GM18520 (cell line): ENCODE measurements around the gene FN1.
"Not testable (repeated sequence)": the region's sequence is repeated elsewhere in the genome, so short reads cannot be mapped to it uniquely, and the experiment has no call there.

Experiments
- ATAC-seq: cut with Tn5 transposase; IDR thresholded peaks from one replicate; pipeline ENCODE4 v1.9.1; 2021; ENCODE audit not compliant: unreplicated experiment

Gene FN1

DNA sequence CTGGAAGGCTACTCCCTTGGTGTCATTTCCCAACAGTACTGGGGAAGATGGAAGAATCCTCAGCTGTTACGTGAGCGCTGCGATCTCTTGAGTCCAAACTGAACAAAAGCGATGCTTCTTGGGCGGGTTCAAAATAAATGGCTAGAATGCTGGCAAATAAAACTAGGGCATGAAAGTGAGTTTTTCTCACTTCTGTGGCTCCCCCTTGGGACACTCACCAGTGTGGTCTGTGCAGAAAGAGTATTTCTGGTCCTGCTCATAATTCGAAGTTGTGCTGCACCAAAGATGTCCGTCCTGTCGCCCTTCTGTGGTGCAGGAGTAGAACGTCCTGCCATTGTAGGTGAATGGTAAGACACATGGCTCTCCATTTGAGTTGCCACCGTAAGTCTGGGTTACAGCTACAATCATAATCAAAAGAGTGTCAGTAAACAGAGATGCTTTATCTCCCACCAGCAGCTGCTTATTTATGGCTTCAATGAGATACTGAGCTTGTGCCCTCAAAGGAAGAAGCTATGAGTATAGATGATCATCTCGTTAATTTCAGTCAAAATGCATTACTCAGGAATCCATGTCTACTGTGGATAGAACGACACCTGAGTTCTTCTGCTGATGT, 11.8 kb downstream of the FN1 start:
- no peak for ATAC-seq

DNA sequence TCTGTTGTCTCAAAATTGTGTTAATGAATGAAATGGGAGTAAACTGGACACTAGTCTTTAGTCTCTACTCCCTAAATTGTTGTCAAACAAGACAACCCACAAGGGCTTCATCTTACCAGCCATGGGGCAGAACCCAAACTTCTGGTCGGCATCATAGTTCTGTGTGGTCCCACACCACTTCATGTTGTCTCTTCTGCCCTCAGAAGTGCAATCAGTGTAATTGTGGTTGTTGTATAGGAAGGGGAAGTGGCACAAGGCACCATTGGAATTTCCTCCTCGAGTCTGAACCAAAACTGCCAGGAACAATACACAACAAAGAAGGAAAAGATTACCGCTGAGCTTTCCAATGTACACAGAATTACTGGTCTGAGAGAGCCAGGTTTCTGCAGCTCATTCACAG, 12.6 kb downstream of the FN1 start:
- ATAC-seq, result no peak

DNA sequence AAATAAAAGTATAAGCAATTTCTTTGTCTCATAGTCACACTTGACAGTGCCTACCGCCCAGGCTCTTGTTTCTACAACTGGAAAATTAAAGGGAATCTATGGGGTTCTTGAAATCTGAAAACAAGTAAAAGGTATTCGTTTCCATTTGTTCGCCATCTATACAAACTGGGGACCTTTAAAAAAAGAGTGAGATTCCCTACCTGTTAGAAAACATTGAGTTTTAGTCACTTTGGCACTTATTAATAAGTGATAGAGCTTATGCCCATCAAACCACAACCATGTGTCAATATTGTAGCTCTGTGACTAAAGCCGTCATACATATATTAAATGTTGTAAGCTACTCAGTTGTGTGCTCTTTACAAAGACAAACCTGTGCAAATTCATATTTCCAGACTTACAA, 13.2 kb downstream of the FN1 start:
- ATAC-seq, result no peak

DNA sequence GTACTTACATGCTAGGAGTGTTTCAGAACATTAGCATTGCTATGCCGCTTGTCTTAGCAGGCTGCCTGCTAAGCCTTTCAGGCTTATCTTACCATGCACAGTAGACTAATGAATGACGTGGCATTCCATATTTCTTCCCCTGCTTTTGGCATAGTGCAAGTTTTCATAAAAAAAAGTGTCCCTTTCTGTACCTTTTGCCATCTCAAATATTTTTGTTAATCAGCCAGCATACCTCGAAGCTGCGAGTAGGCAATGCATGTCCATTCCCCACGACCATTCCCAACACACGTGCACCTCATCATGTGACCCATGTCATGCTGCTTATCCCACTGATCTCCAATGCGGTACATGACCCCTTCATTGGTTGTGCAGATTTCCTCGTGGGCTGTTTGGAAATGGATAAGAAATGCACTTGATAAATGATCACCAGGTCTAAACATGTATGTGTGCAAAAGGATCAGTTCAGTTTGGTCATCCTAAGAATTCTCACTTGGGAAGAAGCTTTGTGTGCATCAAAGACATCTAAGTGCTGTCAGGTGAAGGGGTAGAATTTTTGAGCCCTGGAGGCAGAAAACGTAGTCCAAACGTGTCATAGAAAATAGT, 13.9 kb downstream of the FN1 start:
- no peak for ATAC-seq

DNA sequence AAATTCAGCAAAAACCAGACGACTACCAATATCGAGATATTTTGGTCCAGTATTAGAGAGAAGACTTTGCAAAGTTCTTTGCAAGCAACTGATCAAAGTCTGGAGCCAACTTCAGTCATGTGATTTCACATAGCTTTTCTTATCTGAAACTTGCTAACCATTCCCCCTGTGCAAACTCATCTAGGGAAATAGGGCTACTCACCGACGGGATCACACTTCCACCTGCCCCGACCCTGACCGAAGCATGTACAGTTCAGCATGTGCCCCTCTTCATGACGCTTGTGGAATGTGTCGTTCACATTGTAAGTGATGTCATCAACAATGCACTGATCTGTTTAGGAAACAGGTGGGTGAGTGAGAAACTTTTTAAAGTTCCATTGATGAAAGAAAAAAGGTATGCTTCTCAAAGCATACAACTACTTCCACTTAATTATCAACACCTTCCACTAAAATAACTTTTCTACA, 15.4 kb downstream of the FN1 start:
- no peak for ATAC-seq

DNA sequence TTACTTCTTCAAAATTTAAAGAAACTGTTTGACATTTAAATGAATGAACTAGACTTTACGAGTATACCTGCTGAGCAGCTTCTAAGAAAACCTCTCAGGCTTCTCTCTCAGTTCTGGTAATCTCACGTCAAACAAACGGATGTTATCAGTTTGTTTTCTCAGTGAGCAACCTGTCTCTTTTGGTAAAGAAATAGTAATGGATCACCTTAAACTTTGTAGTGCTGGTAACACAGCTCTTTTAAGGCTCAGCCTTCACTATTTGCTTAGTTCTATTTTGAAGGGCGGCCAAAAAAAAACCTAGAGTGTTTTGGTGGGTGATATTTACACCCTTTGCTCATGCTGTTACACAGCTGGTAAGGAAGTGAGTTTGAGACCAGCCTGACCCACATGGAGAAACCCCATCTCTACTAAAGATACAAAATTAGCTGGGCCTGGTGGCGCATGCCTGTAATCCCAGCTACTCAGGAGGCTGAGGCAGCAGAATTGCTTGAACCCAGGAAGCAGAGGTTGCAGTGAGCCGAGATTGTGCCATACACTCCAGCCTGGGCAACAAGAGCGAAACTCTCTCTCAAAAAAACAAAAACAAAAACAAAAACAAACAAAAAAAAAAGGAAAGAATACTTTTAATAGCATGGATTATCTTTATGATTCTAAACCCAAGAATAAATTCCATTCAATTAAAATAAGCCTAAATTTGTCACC, 15.9 kb downstream of the FN1 start:
- no peak for ATAC-seq

DNA sequence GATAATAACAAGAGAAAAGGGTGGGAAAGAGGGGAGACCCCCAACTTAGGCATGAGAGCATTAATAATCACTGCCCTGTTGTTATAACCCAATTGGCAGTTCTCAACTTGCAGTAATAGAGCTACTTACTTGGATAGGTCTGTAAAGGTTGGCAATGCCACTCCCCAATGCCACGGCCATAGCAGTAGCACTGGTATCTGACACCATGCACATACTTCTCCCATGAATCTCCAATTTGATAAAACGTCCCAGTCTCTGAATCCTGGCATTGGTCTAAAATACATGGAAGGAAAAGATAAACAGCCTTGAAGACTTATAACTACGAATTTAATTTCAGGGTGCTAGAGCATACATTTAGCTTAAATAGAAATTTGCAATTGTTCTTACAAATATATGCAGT, 16.8 kb downstream of the FN1 start:
- no peak for ATAC-seq

DNA sequence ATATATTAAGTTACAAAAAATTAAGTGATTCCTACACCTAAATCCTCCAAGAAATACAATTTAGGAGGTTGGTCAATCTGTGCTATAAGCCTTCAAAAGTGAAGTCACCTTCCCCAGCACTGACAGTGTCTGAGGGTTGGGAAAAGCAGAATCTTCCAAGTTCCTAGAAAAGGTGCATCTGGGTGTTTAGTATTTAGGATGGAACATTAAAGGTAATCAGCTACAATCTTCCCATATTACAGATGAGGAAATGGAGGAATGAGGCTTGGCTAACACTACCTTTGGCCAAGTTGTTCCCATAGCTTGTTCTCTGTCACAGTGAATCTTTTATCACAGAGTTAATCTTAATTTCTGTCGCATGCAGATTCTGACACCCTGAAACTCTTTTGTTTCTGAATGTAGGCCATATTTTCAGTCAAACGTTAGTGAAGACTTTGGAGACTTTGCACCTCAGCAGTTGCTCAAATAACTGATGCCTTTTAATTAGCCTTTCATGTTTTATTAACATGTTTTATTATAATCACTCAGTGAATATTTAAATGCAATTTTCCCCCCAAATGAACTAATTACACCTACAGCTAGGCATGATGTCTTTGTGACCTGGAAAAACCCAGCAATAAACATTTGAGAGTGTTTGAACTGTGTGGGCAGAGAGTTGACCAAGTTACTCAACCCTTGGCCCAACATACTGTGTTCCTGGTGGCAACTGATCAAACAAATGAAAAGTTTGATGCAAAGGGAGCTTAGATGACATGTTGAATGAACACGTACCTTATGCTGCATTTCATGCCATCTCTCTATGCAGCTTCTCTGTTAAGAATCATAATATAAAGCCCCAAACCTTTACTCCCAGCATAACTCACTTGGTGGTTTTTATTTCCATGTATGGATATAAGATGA, 17.6 kb downstream of the FN1 start:
- no peak for ATAC-seq

DNA sequence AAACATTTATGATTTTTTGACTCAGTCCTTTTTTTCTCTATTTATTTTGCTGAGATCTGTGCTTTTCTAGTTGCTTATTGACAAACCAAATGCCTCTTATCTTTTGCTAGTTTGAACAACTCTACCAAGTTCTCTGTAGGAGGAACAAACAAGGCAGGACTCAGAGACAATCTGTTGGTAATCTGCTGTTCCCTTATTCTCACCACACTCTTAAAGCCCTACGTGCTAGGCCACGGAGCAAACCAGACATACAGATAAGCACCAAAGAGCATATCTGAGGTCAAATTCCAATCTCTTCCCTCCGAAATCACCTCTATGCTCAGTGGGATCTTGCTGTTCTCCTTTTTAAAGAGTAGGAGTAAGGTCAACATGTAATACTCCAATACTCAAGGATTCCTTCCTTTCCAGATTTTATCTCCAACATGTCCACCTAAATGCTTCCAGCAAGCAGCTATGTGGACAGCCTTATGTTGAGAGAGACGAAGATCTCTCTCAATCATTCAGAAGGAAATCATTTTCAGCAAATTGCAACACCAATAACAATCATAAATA, 18.4 kb downstream of the FN1 start:
- ATAC-seq, result no peak

DNA sequence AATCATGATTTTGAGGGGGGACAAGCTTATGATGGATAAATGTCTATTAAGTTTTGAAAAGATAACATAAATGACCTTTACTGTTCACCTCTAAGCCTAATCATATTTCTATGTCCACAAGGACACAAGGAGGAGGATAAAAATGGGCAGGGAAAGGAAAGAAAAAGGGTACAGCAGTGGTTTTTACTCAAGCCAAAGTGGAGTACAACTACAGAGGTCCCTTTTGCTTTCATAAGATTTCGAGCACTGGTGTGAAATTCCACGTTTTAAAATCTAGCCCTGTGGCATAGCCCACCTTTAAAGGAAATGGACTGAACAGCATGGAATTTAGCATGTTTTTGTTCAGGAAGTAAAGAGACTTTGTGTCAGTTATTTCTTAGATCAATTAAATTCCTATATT, 19.2 kb downstream of the FN1 start:
- ATAC-seq, result no peak

DNA sequence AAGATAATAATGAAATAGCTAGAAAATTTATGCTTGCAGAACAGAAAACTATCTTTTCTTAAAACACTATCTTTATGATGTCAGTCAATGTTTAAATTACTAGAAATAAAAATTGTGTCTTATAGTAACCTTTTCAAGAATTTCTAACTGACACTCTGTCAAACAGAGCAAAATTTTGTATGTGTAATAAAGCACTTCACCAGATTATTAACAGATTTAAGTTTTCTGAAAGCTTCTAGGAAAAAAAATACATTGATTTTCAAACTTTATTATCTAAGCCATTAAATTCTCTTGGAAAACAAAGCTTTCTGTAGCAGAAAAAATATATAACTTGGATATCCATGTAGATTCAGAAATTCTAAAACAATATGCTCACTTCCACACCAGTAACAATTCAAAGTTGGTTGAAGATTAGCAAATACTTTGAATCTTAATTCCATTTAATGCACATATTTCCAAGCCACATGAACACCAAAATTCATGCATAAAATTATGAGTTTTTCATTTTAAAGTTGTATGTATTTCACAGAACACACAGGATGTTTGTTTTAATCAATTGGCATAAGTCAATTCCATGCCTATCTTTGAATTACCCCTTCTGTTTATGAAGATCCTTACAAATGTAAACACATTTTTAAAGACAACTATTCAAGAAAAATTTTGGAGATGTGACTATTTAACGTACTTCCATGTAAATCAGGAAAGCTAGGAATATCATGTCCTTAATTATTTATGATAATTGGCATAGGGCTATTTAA, 19.9 kb downstream of the FN1 start:
- no peak for ATAC-seq

DNA sequence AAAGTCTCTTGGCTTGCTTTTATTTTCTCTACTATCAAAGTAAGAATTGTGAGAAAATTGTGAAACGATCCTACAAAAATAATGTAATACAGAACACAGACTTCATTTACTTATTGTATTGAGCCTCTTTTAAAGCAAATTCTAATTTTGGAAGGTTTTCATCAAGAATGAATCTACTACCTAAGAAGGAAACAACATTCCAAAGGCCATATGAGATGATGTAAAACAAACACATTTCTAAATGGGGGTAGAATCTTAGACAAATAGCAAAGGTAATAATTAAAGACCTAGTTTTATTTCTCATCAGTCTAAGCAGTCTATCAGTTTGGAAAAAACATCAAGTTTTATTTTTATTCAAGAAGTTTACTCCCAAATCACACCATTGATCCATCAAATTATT, 20.6 kb downstream of the FN1 start:
- no peak for ATAC-seq

DNA sequence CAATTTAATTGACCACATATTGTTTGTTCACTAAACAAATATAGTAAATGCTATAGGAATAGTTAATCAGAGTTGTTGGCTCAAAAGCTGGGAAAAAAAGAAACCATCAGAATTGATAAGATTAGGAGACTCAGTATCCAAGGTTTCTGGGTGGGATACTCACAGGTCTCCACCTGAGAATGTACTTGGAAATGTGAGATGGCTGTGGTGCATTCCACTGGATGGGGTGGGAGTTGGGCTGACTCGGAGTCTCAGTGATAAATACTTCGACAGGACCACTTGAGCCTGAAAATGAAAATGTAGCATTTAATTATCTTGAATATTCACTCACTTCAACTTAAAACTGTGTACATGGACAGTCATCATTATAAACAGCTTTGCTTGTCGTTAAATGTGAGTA, 21.2 kb downstream of the FN1 start:
- ATAC-seq, result no peak

DNA sequence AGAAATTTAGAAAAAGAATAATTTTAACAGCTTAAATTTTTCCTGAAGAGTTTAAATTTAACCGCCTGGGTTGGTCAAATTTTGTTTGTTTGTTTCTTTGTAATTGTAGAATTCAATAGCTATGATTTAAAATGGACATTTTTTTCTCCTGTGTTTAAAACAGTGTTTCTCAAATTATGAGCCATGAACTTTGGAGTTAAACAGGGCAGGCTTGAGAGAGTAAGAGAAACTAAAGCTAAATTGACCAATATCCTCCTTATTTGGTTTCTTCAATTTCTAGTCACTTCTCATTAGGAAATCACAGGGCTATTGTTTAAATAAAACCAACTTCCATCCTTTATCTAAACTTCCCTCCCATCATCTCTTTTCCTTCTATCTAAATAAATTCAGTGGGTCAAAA, 21.9 kb downstream of the FN1 start:
- ATAC-seq, result no peak

DNA sequence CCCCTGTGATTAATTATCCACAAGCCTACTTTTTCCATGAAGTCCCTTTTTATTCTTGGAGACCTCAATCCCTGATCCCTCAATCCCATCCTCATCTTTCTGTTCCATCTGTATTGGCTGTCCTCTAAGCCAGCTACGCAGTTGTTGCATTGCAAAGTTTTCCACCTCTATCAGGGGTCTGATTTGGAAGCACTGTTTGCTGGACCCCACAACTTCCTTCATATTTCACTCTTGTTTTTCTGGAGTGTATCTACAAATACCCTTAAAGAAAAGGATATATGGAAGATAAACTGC, 22.4 kb downstream of the FN1 start:
- no peak for ATAC-seq

DNA sequence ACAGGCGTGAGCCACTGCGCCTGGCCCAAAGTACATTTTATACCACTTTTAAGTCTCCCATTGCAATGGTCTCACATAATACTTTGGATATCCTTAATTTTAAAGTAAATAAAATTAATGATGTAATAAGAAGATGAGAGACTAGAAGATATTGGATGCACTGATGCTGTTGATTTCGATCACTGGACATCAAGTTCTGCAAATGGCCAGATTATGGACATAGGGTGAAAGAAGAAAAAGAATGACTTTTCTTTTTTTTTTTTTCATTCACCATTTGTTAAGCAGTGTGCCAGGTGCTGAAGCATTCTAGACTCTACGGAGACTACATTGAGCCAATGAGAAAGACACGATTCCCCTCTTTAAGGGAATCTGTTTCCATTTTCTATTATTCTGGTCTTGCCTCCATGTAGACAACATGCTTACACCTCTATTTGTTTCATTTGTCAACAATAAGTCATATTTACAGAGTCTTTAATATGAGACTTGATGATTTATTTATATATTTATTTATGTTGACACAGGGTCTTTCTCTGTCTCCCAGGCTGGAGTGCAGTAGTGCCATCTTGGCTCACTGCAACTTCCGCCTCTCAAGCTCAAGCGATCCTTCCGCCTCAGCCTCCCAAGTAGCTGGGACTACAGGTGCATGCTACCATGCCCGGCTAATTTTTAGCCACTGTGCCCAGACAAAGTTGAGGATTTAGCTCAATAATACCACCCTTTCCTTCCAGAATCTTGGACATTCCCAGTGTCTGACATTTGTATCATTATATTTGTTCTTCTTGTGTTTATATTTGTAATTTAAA, 23.7 kb downstream of the FN1 start:
- ATAC-seq, result no peak

DNA sequence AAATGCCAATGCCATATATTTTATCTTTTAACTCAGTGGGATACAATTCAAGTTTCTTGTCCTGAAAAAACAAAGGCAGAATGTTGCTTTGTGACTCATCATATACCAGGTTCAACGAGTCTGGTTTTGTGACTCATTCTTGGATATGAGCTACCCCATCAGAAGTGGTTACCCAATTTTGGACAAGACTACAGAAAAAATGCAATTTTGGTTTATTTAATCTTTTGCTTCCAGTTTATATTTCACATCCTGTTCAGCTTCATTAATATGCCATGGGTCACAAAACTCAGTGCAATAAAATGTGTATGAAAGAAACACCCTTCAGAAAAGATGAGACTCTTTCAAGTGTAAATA, 25.0 kb downstream of the FN1 start:
- ATAC-seq, result no peak

DNA sequence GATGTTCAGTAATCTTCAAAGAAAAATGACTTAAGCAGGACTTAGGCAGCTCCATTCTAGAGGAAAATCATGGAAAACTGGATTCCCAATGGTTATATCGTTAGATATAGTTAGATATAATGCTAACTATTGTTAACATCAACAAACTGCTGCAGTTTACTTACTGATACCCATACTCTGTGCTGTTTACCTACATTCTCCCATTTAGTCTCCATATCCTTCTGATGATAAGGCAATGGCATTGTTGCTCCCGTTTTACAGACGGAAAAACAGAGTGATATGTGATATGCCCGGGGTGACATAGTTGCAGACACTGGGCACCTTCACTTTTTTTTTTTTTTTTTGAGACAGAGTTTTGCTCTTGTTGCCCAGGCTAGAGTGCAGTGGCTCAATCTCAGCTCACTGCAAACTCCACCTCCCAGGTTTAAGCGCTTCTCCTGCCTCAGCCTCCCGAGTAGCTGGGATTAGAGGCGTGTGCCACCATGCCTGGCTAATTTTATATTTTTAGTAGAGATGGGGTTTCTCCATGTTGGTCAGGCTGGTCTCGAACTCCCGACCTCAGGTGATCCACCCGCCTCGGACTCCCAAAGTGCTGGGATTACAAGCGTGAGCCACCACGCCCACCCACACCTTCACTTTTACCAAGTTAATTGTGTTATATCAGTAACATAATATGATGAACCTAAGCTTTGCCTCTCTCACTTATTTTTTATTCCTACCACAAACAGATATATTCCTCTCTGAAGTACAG, 25.5 kb downstream of the FN1 start:
- not testable (repeated sequence) for ATAC-seq
